Testis (tissue), 2 donors: ENCODE data around the gene LEP.

Source experiments
- POLR2A ChIP-seq: fragments of 450-650 bp; IDR thresholded peaks from one replicate; pipeline ENCODE4 v1.6.1; 2017; ENCODE audit warnings: antibody characterized with exemption, mild to moderate bottlenecking, moderate library complexity
- TF ChIP-seq, protein P1 (sequence below), 3 experiments: fragments of 450-650 bp in 2 of 3; fragments of 200-600 bp in 1 of 3; sonication (generic) in 1 of 3; IDR thresholded peaks; one replicate each; pipeline ENCODE4 v1.5.1; 2016 to 2019; ENCODE audit warnings: antibody characterized with exemption in 3 of 3, mild to moderate bottlenecking in 2 of 3, moderate library complexity in 1 of 3

DNA sequence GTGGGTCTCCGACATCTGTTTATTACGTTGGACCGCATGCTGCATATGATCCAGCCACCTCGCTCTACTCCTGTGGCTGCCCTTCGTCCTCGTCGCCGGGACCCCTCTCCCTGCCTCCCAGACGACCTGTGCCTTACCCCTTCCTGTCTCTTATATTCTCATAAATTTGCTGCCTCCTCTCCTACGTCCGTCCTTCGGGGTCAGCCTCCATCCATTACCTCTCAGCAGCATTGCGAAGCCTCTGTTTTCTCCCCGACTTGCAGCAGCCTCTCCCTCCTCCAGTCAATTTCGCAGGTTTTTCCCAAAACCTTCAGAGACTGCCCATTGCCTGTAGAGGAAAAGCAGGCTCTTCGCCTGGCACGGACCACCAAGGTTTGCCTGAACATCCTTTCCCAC is 39.4 kb upstream of the LEP start:
- no peak for TF ChIP-seq POLR2A
- TF ChIP-seq, protein P1, sequence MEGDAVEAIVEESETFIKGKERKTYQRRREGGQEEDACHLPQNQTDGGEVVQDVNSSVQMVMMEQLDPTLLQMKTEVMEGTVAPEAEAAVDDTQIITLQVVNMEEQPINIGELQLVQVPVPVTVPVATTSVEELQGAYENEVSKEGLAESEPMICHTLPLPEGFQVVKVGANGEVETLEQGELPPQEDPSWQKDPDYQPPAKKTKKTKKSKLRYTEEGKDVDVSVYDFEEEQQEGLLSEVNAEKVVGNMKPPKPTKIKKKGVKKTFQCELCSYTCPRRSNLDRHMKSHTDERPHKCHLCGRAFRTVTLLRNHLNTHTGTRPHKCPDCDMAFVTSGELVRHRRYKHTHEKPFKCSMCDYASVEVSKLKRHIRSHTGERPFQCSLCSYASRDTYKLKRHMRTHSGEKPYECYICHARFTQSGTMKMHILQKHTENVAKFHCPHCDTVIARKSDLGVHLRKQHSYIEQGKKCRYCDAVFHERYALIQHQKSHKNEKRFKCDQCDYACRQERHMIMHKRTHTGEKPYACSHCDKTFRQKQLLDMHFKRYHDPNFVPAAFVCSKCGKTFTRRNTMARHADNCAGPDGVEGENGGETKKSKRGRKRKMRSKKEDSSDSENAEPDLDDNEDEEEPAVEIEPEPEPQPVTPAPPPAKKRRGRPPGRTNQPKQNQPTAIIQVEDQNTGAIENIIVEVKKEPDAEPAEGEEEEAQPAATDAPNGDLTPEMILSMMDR (IDR thresholded peaks at IDR 0.05), result no peak
